B cell (primary cell): ENCODE results near the gene HIPK2. TPM values are rescaled to one million over a fixed set of nuclear protein-coding genes. Genes with fewer than 3 reads are reported as not detected.

Source experiments
- ATAC-seq: fragments of 200-7000 bp; cut with Tn5 transposase; one replicate; pipeline ENCODE4 v1.10.0; 2021; ENCODE audit warnings: low read depth, mild to moderate bottlenecking, moderate number of reproducible peaks, moderate library complexity
- CTCF ChIA-PET: fragments of 350-600 bp; sonication (Branson Sonifier 250); formaldehyde crosslinking; loops from one replicate; lab custom pipeline; 2021; ENCODE audit warnings: antibody characterized with exemption, inconsistent platforms; lab: Charles Lee
- POLR2A ChIA-PET: fragments of 350-600 bp; sonication (Branson Sonifier 250); formaldehyde crosslinking; loops from one replicate; lab custom pipeline; 2021; ENCODE audit warnings: antibody characterized with exemption; lab: Charles Lee
- DNase-seq: peaks from one replicate; pipeline ENCODE4 v3.0.0; 2013
- H2AFZ ChIP-seq: 2 replicates; pipeline ENCODE4 v1.6.1; 2012; ENCODE audit warnings: mild to moderate bottlenecking, low read depth, low read length; ENCODE audit not compliant: insufficient read depth, poor library complexity, severe bottlenecking
- H3K27ac ChIP-seq, 2 donors: 1 replicate in 1 of 2; 2 replicates in 1 of 2; pipeline ENCODE4 v1.5.1; 2012 to 2013; ENCODE audit warnings: low read length in 2 of 2, mild to moderate bottlenecking in 2 of 2, moderate library complexity in 1 of 2
- H3K27me3 ChIP-seq, 4 experiments: fragments of 200-600 bp in 1 of 4; sonication (generic) in 1 of 4; replicated peaks in 1 of 4; 1 replicate in 2 of 4; 2 replicates in 2 of 4; pipeline versions ENCODE4 v1.6.1 to v1.7.0; 2013 to 2016; ENCODE audit warnings: low read length in 3 of 4, mild to moderate bottlenecking in 2 of 4, mixed read lengths in 1 of 4, moderate library complexity in 1 of 4; ENCODE audit not compliant: insufficient read depth in 4 of 4, control insufficient read depth in 3 of 4; ENCODE audit errors: control extremely low read depth in 1 of 4
- H3K36me3 ChIP-seq, 2 experiments: replicated peaks in 1 of 2; 1 replicate in 1 of 2; 2 replicates in 1 of 2; pipeline versions ENCODE4 v1.6.1 to v1.7.1; 2013; ENCODE audit warnings: low read length in 1 of 2; ENCODE audit not compliant: insufficient read depth in 2 of 2, control insufficient read depth in 1 of 2; ENCODE audit errors: control extremely low read depth in 1 of 2, extremely low read depth in 1 of 2
- H3K4me1 ChIP-seq, 2 donors: fragments of 200-600 bp in 1 of 2; sonication (generic) in 1 of 2; 1 replicate in 1 of 2; 2 replicates in 1 of 2; pipeline versions ENCODE4 v1.5.1 to v1.6.1; 2013 to 2017; ENCODE audit warnings: low read length in 2 of 2; ENCODE audit not compliant: control insufficient read depth in 2 of 2, insufficient read depth in 2 of 2
- H3K4me2 ChIP-seq: replicated peaks from 2 replicates; pipeline ENCODE3; 2012; ENCODE audit warnings: mild to moderate bottlenecking, low read depth, low read length; ENCODE audit not compliant: poor library complexity, severe bottlenecking
- H3K4me3 ChIP-seq, 5 experiments: fragments of 200-600 bp in 1 of 5; sonication (generic) in 1 of 5; 1 replicate in 3 of 5; 2 replicates in 2 of 5; pipeline versions ENCODE4 v1.5.1 to v1.7.0; 2011 to 2016; ENCODE audit warnings: low read length in 4 of 5, mild to moderate bottlenecking in 4 of 5, low read depth in 2 of 5, control low read depth in 1 of 5, moderate library complexity in 1 of 5; ENCODE audit not compliant: insufficient read depth in 1 of 5; ENCODE audit errors: control extremely low read depth in 1 of 5, extremely low read depth in 1 of 5
- H3K79me2 ChIP-seq: fragments of 200-600 bp; sonication (generic); one replicate; pipeline ENCODE4 v1.6.0; 2016; ENCODE audit warnings: low read length; ENCODE audit not compliant: control insufficient read depth, insufficient read depth
- H3K9ac ChIP-seq: fragments of 200-600 bp; sonication (generic); 2 replicates; pipeline ENCODE4 v1.6.1; 2017; ENCODE audit warnings: mild to moderate bottlenecking, low read length, moderate library complexity
- H3K9me3 ChIP-seq, 3 donors: one replicate each; pipeline versions ENCODE4 v1.6.1 to v1.7.1; 2013; ENCODE audit warnings: low read length in 2 of 3; ENCODE audit not compliant: control insufficient read depth in 2 of 3, insufficient read depth in 1 of 3; ENCODE audit errors: control extremely low read depth in 1 of 3
- H4K20me1 ChIP-seq: 2 replicates; pipeline ENCODE4 v1.6.0; 2012; ENCODE audit warnings: mild to moderate bottlenecking, low read length; ENCODE audit not compliant: insufficient read depth, control insufficient read depth, poor library complexity, severe bottlenecking
- H3K27ac Mint-ChIP-seq: one replicate; pipeline ENCODE4 v1.8.0; 2021; ENCODE audit warnings: mixed read lengths
- H3K27me3 Mint-ChIP-seq: one replicate; pipeline ENCODE4 v1.8.0; 2021; ENCODE audit warnings: mixed read lengths
- H3K4me1 Mint-ChIP-seq: one replicate; pipeline ENCODE4 v1.8.0; 2021; ENCODE audit warnings: mixed read lengths
- H3K4me3 Mint-ChIP-seq: one replicate; pipeline ENCODE4 v1.8.0; 2021; ENCODE audit warnings: mixed read lengths
- H3K9me3 Mint-ChIP-seq: one replicate; pipeline ENCODE4 v1.8.0; 2022; ENCODE audit warnings: mixed read lengths; ENCODE audit not compliant: insufficient read depth
- EZH2 ChIP-seq: IDR thresholded peaks from 2 replicates; pipeline ENCODE4 v1.6.1; 2012; ENCODE audit warnings: borderline replicate concordance, low read depth, mild to moderate bottlenecking, moderate library complexity, low read length; ENCODE audit not compliant: insufficient read depth, poor library complexity, severe bottlenecking
- WGBS: methylation state at CpG from one replicate; pipeline ENCODE4 v1.1.5; 2013; ENCODE audit warnings: missing lambda C conversion rate; ENCODE audit not compliant: insufficient coverage; 5-methylcytosine and 5-hydroxymethylcytosine counted together
- intact Hi-C: fragments of 100-400 bp; cut with micrococcal nuclease; formaldehyde crosslinking; loops from one replicate; pipeline ENCODE4 v1.10.0; 2022
- polyA plus RNA-seq: library from polyadenylated mRNA; depleted of rRNA; stranded (reverse); fragments of >200 nt; gene quantifications from 2 replicates; pipeline ENCODE4 v1.2.3, GENCODE V29; 2012
- total RNA-seq, 2 donors: library from RNA; stranded (reverse); fragments of 120-200 nt in 1 of 2; gene quantifications; 1 replicate in 1 of 2; 2 replicates in 1 of 2; pipeline versions ENCODE4 v1.2.3 to v1.2.4, GENCODE V29; 2013 to 2022
- TF ChIP-seq, protein P1 (sequence below): fragments of 200-600 bp; IDR thresholded peaks from one replicate; pipeline ENCODE4 v1.8.0; 2022; ENCODE audit warnings: antibody characterized with exemption, mild to moderate bottlenecking

HIPK2 gene
- total and polyA plus RNA-seq, 2 donors (not counting 1 experiment from before 2014, with no cell fraction given), result 6.8 to 58.2 TPM

DNA sequence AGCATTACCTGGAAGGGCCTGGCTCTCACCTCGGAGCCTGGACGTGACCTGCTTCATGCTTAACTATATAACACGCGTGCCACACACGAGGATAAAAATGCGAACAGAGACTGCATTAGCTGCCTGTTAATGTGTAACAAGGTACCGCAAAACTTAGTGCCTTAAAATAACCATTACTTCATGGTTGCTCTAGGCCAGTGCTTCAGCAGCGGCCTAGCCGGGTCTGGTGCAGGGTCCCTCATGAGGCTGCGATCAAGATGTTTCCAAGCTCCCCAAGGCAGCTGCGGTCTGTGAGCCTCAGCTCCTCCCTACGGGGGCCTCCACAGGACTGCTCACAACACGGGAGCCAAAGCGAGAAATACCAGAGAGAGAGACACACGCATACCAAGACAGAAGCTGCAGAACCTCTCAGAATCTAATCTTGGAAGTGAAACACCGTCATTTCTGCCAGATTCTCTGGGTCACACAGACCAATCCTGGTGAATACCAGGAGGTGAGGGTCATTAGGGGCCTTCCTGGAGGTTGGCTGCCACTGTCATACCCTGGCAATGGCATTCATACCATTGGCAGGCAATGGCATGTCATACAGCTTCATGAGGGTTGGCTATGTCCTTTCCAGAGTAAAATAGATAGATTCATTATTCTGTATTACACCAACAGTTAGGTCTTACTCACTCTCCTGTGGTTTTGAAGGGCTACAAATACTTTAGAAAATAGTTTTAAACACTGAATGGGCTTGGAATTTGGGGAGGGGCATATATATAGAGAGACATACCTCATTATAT, 94.5 kb downstream of the HIPK2 start:
- H3K9ac ChIP-seq, result no peak overlapping the region
- peaks cover 32% of the 10 kb centered on the region for H3K4me1 Mint-ChIP-seq
- no peaks in the 10 kb centered on the region for H3K27me3 ChIP-seq
- POLR2A ChIA-PET, result interaction anchor here (0.6 kb wide), 1 partner anchor 19 kb away, joined by 4 read pairs; no protein-coding TSS in a partner anchor
- H3K9me3 Mint-ChIP-seq, result peaks cover 5% of the 10 kb centered on the region
- DNase-seq (no peak), ATAC-seq (no peak)
- H3K27ac ChIP-seq, result no peak overlapping the region
- H2AFZ ChIP-seq, result no peak overlapping the region
- H3K4me3 Mint-ChIP-seq, result no peak overlapping the region
- H3K4me1 ChIP-seq, result peaks cover 4 to 18% of the 10 kb centered on the region in 2 donors
- peaks cover 3% of the 10 kb centered on the region for H3K79me2 ChIP-seq
- peaks cover 0 to 2% of the 10 kb centered on the region in 2 experiments for H3K36me3 ChIP-seq
- WGBS, result 86% methylated on average over 16 of the region's 16 CpGs
- no peaks in the 10 kb centered on the region for H4K20me1 ChIP-seq
- no peak for TF ChIP-seq EZH2
- TF ChIP-seq, protein P1, sequence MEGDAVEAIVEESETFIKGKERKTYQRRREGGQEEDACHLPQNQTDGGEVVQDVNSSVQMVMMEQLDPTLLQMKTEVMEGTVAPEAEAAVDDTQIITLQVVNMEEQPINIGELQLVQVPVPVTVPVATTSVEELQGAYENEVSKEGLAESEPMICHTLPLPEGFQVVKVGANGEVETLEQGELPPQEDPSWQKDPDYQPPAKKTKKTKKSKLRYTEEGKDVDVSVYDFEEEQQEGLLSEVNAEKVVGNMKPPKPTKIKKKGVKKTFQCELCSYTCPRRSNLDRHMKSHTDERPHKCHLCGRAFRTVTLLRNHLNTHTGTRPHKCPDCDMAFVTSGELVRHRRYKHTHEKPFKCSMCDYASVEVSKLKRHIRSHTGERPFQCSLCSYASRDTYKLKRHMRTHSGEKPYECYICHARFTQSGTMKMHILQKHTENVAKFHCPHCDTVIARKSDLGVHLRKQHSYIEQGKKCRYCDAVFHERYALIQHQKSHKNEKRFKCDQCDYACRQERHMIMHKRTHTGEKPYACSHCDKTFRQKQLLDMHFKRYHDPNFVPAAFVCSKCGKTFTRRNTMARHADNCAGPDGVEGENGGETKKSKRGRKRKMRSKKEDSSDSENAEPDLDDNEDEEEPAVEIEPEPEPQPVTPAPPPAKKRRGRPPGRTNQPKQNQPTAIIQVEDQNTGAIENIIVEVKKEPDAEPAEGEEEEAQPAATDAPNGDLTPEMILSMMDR, result no peak
- peak overlapping the region; percentile 41 for H3K27ac Mint-ChIP-seq
- intact Hi-C loops, result no loop called here
- no peak overlapping the region for H3K4me3 ChIP-seq
- H3K9me3 ChIP-seq, result no peaks in the 10 kb centered on the region
- CTCF ChIA-PET, result no interaction called here
- peak overlapping the region; percentile 20 for H3K4me2 ChIP-seq
- H3K27me3 Mint-ChIP-seq, result no peaks in the 10 kb centered on the region
